ENCODE data around the gene LMO7.

DNA sequence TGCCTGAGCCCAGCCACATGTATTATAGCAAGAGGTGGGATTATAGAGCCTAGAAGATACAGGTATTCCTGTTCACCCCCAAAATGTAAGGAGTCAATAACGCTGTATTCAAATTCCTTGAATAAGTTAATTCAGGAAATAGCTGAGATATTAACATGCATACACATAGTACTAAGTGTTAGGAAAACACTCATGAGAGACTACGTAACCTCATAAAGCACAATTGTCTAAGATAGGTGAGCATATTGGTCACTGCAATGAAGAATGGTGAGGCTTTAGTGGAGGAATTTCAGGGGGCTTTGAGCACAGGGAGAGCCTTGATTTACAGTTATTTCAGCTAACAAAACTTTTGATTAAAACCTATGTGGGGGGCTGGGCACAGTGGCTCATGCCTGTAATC lies 161.6 kb downstream of the LMO7 start:
- TF ChIP-seq, protein P1, sequence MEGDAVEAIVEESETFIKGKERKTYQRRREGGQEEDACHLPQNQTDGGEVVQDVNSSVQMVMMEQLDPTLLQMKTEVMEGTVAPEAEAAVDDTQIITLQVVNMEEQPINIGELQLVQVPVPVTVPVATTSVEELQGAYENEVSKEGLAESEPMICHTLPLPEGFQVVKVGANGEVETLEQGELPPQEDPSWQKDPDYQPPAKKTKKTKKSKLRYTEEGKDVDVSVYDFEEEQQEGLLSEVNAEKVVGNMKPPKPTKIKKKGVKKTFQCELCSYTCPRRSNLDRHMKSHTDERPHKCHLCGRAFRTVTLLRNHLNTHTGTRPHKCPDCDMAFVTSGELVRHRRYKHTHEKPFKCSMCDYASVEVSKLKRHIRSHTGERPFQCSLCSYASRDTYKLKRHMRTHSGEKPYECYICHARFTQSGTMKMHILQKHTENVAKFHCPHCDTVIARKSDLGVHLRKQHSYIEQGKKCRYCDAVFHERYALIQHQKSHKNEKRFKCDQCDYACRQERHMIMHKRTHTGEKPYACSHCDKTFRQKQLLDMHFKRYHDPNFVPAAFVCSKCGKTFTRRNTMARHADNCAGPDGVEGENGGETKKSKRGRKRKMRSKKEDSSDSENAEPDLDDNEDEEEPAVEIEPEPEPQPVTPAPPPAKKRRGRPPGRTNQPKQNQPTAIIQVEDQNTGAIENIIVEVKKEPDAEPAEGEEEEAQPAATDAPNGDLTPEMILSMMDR (IDR thresholded peaks at IDR 0.05), result no peak
- TF ChIP-seq POLR2A (IDR thresholded peaks at IDR 0.05), result no peak
